ENCODE results near the gene DRG2.

DNA sequence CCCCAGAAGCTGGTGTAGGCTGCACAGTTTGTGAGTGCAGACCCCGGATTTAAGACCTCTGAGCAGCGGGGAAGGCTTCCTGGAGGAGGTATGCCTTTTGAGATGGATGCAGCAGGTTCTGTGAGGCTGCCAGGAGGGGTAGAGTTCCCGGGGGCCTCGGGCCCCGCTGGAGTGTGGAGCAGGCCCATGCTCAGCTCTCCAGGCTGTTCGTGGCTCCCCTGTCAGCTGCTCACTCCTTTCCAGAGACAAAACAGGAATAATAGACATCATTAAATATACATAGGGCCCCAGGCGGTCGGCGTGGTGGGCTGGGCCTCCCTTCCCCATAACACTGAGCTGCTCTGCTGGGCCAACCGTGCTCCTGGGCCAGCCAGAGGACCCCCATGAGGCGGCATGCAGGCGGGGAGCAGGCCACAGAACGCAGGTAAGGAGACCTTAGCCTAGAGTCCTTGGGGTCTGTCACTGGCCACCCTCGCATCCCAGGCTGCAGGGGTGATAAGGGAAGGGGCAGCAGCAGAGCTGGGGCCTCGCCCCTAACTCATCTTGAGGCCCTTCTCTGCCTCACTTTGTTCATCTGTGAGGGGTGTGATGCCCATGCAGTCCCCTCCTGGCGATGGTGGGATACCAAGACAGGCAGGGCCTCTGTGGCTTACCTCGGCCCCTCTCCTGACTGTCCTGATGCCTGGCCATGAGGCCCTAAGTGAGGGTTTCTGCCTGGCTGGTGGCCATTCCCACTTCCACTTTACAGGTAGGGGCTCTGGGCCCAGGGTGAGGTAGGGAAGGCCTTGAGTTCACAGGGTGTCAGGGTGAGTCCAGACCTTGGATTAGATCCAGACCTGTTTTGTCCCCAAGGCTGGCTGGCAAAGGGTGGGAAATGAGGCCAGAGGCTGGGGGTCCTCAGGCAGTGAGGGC, 20.9 kb downstream of the DRG2 start, which contains the start of gene MYO15A:
- TF ChIP-seq, protein P1, sequence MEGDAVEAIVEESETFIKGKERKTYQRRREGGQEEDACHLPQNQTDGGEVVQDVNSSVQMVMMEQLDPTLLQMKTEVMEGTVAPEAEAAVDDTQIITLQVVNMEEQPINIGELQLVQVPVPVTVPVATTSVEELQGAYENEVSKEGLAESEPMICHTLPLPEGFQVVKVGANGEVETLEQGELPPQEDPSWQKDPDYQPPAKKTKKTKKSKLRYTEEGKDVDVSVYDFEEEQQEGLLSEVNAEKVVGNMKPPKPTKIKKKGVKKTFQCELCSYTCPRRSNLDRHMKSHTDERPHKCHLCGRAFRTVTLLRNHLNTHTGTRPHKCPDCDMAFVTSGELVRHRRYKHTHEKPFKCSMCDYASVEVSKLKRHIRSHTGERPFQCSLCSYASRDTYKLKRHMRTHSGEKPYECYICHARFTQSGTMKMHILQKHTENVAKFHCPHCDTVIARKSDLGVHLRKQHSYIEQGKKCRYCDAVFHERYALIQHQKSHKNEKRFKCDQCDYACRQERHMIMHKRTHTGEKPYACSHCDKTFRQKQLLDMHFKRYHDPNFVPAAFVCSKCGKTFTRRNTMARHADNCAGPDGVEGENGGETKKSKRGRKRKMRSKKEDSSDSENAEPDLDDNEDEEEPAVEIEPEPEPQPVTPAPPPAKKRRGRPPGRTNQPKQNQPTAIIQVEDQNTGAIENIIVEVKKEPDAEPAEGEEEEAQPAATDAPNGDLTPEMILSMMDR (IDR thresholded peaks at IDR 0.05), result no peak
- TF ChIP-seq POLR2A (IDR thresholded peaks at IDR 0.05), result no peak
- no peak for TF ChIP-seq EP300 (IDR thresholded peaks at IDR 0.05)
